GM21528 (cell line): ENCODE data around the gene LUZP2.

Experiments
- ATAC-seq: cut with Tn5 transposase; IDR thresholded peaks from one replicate; pipeline ENCODE4 v1.9.1; 2021; ENCODE audit warnings: mild to moderate bottlenecking, moderate library complexity; ENCODE audit not compliant: unreplicated experiment, low FRiP score

LUZP2 gene

GRCh38 chr11:24625975-24626374 is 129.1 kb downstream of the LUZP2 start:
- ATAC-seq: no peak

- ATAC-seq: no peak
These were observed 131.4 kb downstream of the LUZP2 start for GRCh38 chr11:24628224-24628776.

- no peak for ATAC-seq
These were observed 137.8 kb downstream of the LUZP2 start for GRCh38 chr11:24634606-24635160.

- no peak for ATAC-seq
These were observed 138.9 kb downstream of the LUZP2 start for GRCh38 chr11:24635588-24636290.

- no peak for ATAC-seq
These were observed 139.4 kb downstream of the LUZP2 start for GRCh38 chr11:24636291-24636629.

GRCh38 chr11:24637520-24637919 is 140.7 kb downstream of the LUZP2 start:
- no peak for ATAC-seq

- ATAC-seq: no peak
These were observed 145.8 kb downstream of the LUZP2 start for GRCh38 chr11:24642648-24643047.

GRCh38 chr11:24645563-24645962 is 148.7 kb downstream of the LUZP2 start:
- no peak for ATAC-seq

GRCh38 chr11:24651873-24652272 is 155.0 kb downstream of the LUZP2 start:
- no peak for ATAC-seq

GRCh38 chr11:24653901-24654300 is 157.0 kb downstream of the LUZP2 start:
- no peak for ATAC-seq

GRCh38 chr11:24661331-24661730 is 164.5 kb downstream of the LUZP2 start:
- ATAC-seq: no peak

GRCh38 chr11:24664399-24664798 is 167.5 kb downstream of the LUZP2 start:
- no peak for ATAC-seq

- no peak for ATAC-seq
These were observed 170.6 kb downstream of the LUZP2 start for GRCh38 chr11:24667353-24667968.

GRCh38 chr11:24678703-24679348 is 182.0 kb downstream of the LUZP2 start:
- no peak for ATAC-seq

GRCh38 chr11:24679821-24680351 is 183.0 kb downstream of the LUZP2 start:
- ATAC-seq: no peak

- ATAC-seq: no peak
These were observed 186.7 kb downstream of the LUZP2 start for GRCh38 chr11:24683583-24683982.

- ATAC-seq: no peak
These were observed 189.0 kb downstream of the LUZP2 start for GRCh38 chr11:24685821-24686220.

- ATAC-seq: no peak
These were observed 190.8 kb downstream of the LUZP2 start for GRCh38 chr11:24687531-24688147.

GRCh38 chr11:24688981-24689380 is 192.1 kb downstream of the LUZP2 start:
- no peak for ATAC-seq

- ATAC-seq: no peak
These were observed 200.8 kb downstream of the LUZP2 start for GRCh38 chr11:24697522-24698111.
